ENCODE results near the gene BABAM1. TPM values are rescaled to one million over a fixed set of nuclear protein-coding genes. Genes with fewer than 3 reads are reported as not detected.
A peak's percentile ranks its signal among the peaks of the same experiment; 100 is the strongest.

Gene BABAM1
- total and polyA plus RNA-seq, 9 of the 15 experiments (the other 6 are each of a cell fraction or from before 2014, with no cell fraction given) = 14.7 to 160 (median 113) TPM

GRCh38 chr19:17220207-17220758, 47.0 kb upstream of the BABAM1 start (continued):
- TF ChIP-seq CCAR2 (IDR thresholded peaks at IDR 0.05; ENCODE audit: low read depth, low read length) = no peak
- no peak for TF ChIP-seq ZBTB7A (IDR thresholded peaks at IDR 0.05; ENCODE audit: borderline replicate concordance, control insufficient read depth, low read depth, low read length)
- TF ChIP-seq XRCC4 (IDR thresholded peaks at IDR 0.05; ENCODE audit: extremely low read depth, insufficient read depth, insufficient read length) = no peak
- TF ChIP-seq COPS2 (conservative IDR thresholded peaks at IDR 0.05) = no peak
- TF ChIP-seq IFI16 (CRISPR knock-in tag; IDR thresholded peaks at IDR 0.05) = no peak
- no peak for TF ChIP-seq DACH1 (IDR thresholded peaks at IDR 0.05; ENCODE audit: partially characterized antibody)
- TF ChIP-seq CGGBP1 (CRISPR knock-in tag; IDR thresholded peaks at IDR 0.05) = no peak
- TF ChIP-seq NR2C1 (IDR thresholded peaks at IDR 0.05) = no peak
- 0 out of 2 replicates have a peak, but pooled peaks have one; percentile 22 for TF ChIP-seq NR2C1 (tag; IDR thresholded peaks at IDR 0.05)
- TF ChIP-seq, protein P1, sequence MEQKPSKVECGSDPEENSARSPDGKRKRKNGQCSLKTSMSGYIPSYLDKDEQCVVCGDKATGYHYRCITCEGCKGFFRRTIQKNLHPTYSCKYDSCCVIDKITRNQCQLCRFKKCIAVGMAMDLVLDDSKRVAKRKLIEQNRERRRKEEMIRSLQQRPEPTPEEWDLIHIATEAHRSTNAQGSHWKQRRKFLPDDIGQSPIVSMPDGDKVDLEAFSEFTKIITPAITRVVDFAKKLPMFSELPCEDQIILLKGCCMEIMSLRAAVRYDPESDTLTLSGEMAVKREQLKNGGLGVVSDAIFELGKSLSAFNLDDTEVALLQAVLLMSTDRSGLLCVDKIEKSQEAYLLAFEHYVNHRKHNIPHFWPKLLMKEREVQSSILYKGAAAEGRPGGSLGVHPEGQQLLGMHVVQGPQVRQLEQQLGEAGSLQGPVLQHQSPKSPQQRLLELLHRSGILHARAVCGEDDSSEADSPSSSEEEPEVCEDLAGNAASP (IDR thresholded peaks at IDR 0.05) = no peak
- TF ChIP-seq CREB3 (tag; conservative IDR thresholded peaks at IDR 0.05; ENCODE audit: low read depth) = no peak
- TF ChIP-seq NFIX (CRISPR knock-in tag; IDR thresholded peaks at IDR 0.05; ENCODE audit: low read depth) = no peak
- TF ChIP-seq, protein P2, sequence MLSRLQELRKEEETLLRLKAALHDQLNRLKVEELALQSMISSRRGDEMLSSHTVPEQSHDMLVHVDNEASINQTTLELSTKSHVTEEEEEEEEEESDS (CRISPR knock-in tag; IDR thresholded peaks at IDR 0.05) = no peak
- no peak for TF ChIP-seq POLR2AphosphoS2 (IDR thresholded peaks at IDR 0.05; ENCODE audit: low read length)
- TF ChIP-seq ZNF282 (CRISPR knock-in tag; IDR thresholded peaks at IDR 0.05) = no peak
- no peak for TF ChIP-seq SLC30A9 (CRISPR knock-in tag; IDR thresholded peaks at IDR 0.05)
- no peak for TF ChIP-seq HMGXB4 (CRISPR knock-in tag; IDR thresholded peaks at IDR 0.05)
- no peak for TF ChIP-seq ZNF239 (CRISPR knock-in tag; IDR thresholded peaks at IDR 0.05)
- TF ChIP-seq ARID2 (IDR thresholded peaks at IDR 0.05) = no peak
- TF ChIP-seq SIRT6 (IDR thresholded peaks at IDR 0.05; ENCODE audit: low read depth, low read length) = no peak
- no peak for TF ChIP-seq SMAD1 (IDR thresholded peaks at IDR 0.05; ENCODE audit: low read depth, low read length, partially characterized antibody)
- TF ChIP-seq SRSF1 (IDR thresholded peaks at IDR 0.05; ENCODE audit: low read depth, low read length) = no peak
- TF ChIP-seq, protein P3, sequence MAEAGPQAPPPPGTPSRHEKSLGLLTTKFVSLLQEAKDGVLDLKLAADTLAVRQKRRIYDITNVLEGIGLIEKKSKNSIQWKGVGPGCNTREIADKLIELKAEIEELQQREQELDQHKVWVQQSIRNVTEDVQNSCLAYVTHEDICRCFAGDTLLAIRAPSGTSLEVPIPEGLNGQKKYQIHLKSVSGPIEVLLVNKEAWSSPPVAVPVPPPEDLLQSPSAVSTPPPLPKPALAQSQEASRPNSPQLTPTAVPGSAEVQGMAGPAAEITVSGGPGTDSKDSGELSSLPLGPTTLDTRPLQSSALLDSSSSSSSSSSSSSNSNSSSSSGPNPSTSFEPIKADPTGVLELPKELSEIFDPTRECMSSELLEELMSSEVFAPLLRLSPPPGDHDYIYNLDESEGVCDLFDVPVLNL (CRISPR knock-in tag; IDR thresholded peaks at IDR 0.05; ENCODE audit: low read depth) = no peak
- no peak for TF ChIP-seq ZNF175 (CRISPR knock-in tag; IDR thresholded peaks at IDR 0.05; ENCODE audit: low read depth)
- no peak for TF ChIP-seq ZSCAN32 (CRISPR knock-in tag; IDR thresholded peaks at IDR 0.05)
- TF ChIP-seq TSC22D4 (tag; IDR thresholded peaks at IDR 0.05) = no peak

Measured in K562 (cell line).